HepG2 (cell line): Measurements from ENCODE around the gene CTNNBL1. TPM values are rescaled to one million over a fixed set of nuclear protein-coding genes. Genes with fewer than 3 reads are reported as not detected.

Source experiments
- CHD2 ChIP-seq: IDR thresholded peaks from 2 replicates; pipeline ENCODE4 v1.6.1; 2011; ENCODE audit warnings: low read depth, low read length, improper control_type of control experiment
- EED ChIP-seq: sonication (generic); formaldehyde crosslinking; IDR thresholded peaks from 2 replicates; pipeline ENCODE4 v1.5.0; 2020; ENCODE audit warnings: mild to moderate bottlenecking, missing genetic modification reagents
- FOXP1 ChIP-seq, 2 experiments: fragments of 450-650 bp in 1 of 2; IDR thresholded peaks; 2 replicates each; pipeline ENCODE4 v1.6.1; 2017 to 2018; ENCODE audit warnings: antibody characterized with exemption in 1 of 2
- GATAD2A ChIP-seq: IDR thresholded peaks from 2 replicates; pipeline ENCODE4 v1.6.1; 2016
- KLF9 ChIP-seq: IDR thresholded peaks from 2 replicates; pipeline ENCODE4 v1.6.1; 2016; ENCODE audit warnings: low read depth
- MIER2 ChIP-seq: IDR thresholded peaks from 2 replicates; pipeline ENCODE4 v1.6.1; 2016; ENCODE audit warnings: missing biosample characterization, missing genetic modification reagents
- NBN ChIP-seq: fragments of 450-650 bp; conservative IDR thresholded peaks from 2 replicates; pipeline ENCODE4 v1.6.1; 2017
- PAWR ChIP-seq: sonication (generic); formaldehyde crosslinking; IDR thresholded peaks from 2 replicates; pipeline ENCODE4 v1.4.0; 2020; ENCODE audit warnings: missing genetic modification reagents, mild to moderate bottlenecking, borderline replicate concordance
- PCBP2 ChIP-seq: fragments of 200-400 bp; formaldehyde crosslinking; optimal IDR thresholded peaks from 2 replicates; pipeline ENCODE3; 2018; ENCODE audit warnings: low read length, low read depth; ENCODE audit not compliant: poor library complexity, severe bottlenecking
- PITX1 ChIP-seq: sonication (generic); formaldehyde crosslinking; IDR thresholded peaks from 2 replicates; pipeline ENCODE4 v1.5.1; 2020; ENCODE audit warnings: mild to moderate bottlenecking, missing genetic modification reagents
- SMAD3 ChIP-seq: sonication (generic); formaldehyde crosslinking; IDR thresholded peaks from 2 replicates; pipeline ENCODE4 v1.4.0; 2020; ENCODE audit warnings: missing genetic modification reagents
- SMAD9 ChIP-seq: sonication (generic); formaldehyde crosslinking; IDR thresholded peaks from 2 replicates; pipeline ENCODE4 v1.5.1; 2020; ENCODE audit warnings: mild to moderate bottlenecking, missing genetic modification reagents
- ZFAT ChIP-seq: sonication (generic); formaldehyde crosslinking; conservative IDR thresholded peaks from 2 replicates; pipeline ENCODE4 v1.8.1; 2023; ENCODE audit warnings: missing genetic modification reagents, inconsistent platforms
- ZFP36 ChIP-seq: fragments of 150-350 bp; IDR thresholded peaks from 2 replicates; pipeline ENCODE4 v1.6.1; 2018; ENCODE audit warnings: borderline replicate concordance, low read length, low read depth; ENCODE audit not compliant: partially characterized antibody
- ZFP36L2 ChIP-seq: sonication (generic); formaldehyde crosslinking; IDR thresholded peaks from 2 replicates; pipeline ENCODE4 v1.4.0; 2020; ENCODE audit warnings: missing genetic modification reagents
- ZFP37 ChIP-seq: sonication (generic); formaldehyde crosslinking; IDR thresholded peaks from 2 replicates; pipeline ENCODE4 v1.4.0; 2020; ENCODE audit warnings: missing genetic modification reagents, borderline replicate concordance
- ZFX ChIP-seq: sonication (generic); formaldehyde crosslinking; IDR thresholded peaks from 2 replicates; pipeline ENCODE4 v1.4.0; 2020; ENCODE audit warnings: mild to moderate bottlenecking, low read depth, missing genetic modification reagents, moderate library complexity
- ZMYM2 ChIP-seq: sonication (generic); formaldehyde crosslinking; IDR thresholded peaks from 2 replicates; pipeline ENCODE4 v1.8.0; 2022; ENCODE audit warnings: mild to moderate bottlenecking, missing genetic modification reagents
- ZNF124 ChIP-seq: sonication (generic); formaldehyde crosslinking; IDR thresholded peaks from 2 replicates; pipeline ENCODE4 v1.4.0; 2020; ENCODE audit warnings: missing genetic modification reagents
- ZNF205 ChIP-seq: IDR thresholded peaks from 2 replicates; pipeline ENCODE4 v1.6.1; 2018; ENCODE audit warnings: missing biosample characterization, missing genetic modification reagents
- ZNF343 ChIP-seq: sonication (generic); formaldehyde crosslinking; IDR thresholded peaks from 2 replicates; pipeline ENCODE4 v1.4.0; 2020; ENCODE audit warnings: mild to moderate bottlenecking, missing genetic modification reagents
- ZNF484 ChIP-seq: sonication (generic); formaldehyde crosslinking; IDR thresholded peaks from 2 replicates; pipeline ENCODE4 v1.5.1; 2020; ENCODE audit warnings: mild to moderate bottlenecking, low read depth, missing genetic modification reagents, borderline replicate concordance
- ZNF549 ChIP-seq: sonication (generic); formaldehyde crosslinking; IDR thresholded peaks from 2 replicates; pipeline ENCODE4 v1.5.0; 2020; ENCODE audit warnings: missing genetic modification reagents
- ZNF598 ChIP-seq: sonication (generic); formaldehyde crosslinking; IDR thresholded peaks from 2 replicates; pipeline ENCODE4 v1.5.1; 2020; ENCODE audit warnings: mild to moderate bottlenecking, missing genetic modification reagents, borderline replicate concordance
- ZNF672 ChIP-seq: sonication (generic); formaldehyde crosslinking; IDR thresholded peaks from 2 replicates; pipeline ENCODE4 v1.8.1; 2022; ENCODE audit warnings: missing genetic modification reagents
- ZNF782 ChIP-seq: sonication (generic); formaldehyde crosslinking; IDR thresholded peaks from 2 replicates; pipeline ENCODE4 v1.4.0; 2020; ENCODE audit warnings: missing genetic modification reagents, mild to moderate bottlenecking, borderline replicate concordance
- polyA plus RNA-seq, 8 experiments: library from polyadenylated mRNA; depleted of rRNA in 3 of 8; stranded (reverse) in 7 of 8; unstranded in 1 of 8; fragments of >200 nt; fragmentation: Illumina TruSeq in 4 of 8; extraction: Trizol in 4 of 8; gene quantifications; 2 replicates each; pipeline versions ENCODE4 v1.2.1 to v1.2.3, GENCODE V29; 2011 to 2016; ENCODE audit warnings: low read depth in 4 of 8, missing spikeins in 1 of 8, mixed read lengths in 1 of 8; ENCODE audit not compliant: insufficient read depth in 1 of 8
- total RNA-seq, 5 experiments: library from RNA; depleted of rRNA; stranded (reverse); fragments of >200 nt; fragmentation: Illumina TruSeq; extraction: Trizol; gene quantifications; 2 replicates each; pipeline ENCODE4 v1.2.3, GENCODE V29; 2016; ENCODE audit warnings: low read depth in 1 of 5
- TF ChIP-seq, protein P1 (sequence below): sonication (generic); formaldehyde crosslinking; IDR thresholded peaks from 2 replicates; pipeline ENCODE4 v1.4.0; 2020; ENCODE audit warnings: mild to moderate bottlenecking, missing genetic modification reagents
- TF ChIP-seq, protein P2 (sequence below): sonication (generic); formaldehyde crosslinking; IDR thresholded peaks from 2 replicates; pipeline ENCODE4 v1.4.0; 2020; ENCODE audit warnings: mild to moderate bottlenecking, missing genetic modification reagents
- TF ChIP-seq, protein P3 (sequence below): sonication (generic); formaldehyde crosslinking; IDR thresholded peaks from 2 replicates; pipeline ENCODE4 v1.4.0; 2020; ENCODE audit warnings: missing genetic modification reagents
- TF ChIP-seq, protein P4 (sequence below): conservative IDR thresholded peaks from 2 replicates; pipeline ENCODE4 v1.6.1; 2018; ENCODE audit warnings: missing genetic modification reagents

Gene CTNNBL1
- total and polyA plus RNA-seq, 2 of the 13 experiments (the other 11 are each of a cell fraction or from before 2014, with no cell fraction given): 49.3 to 94.6 TPM

DNA sequence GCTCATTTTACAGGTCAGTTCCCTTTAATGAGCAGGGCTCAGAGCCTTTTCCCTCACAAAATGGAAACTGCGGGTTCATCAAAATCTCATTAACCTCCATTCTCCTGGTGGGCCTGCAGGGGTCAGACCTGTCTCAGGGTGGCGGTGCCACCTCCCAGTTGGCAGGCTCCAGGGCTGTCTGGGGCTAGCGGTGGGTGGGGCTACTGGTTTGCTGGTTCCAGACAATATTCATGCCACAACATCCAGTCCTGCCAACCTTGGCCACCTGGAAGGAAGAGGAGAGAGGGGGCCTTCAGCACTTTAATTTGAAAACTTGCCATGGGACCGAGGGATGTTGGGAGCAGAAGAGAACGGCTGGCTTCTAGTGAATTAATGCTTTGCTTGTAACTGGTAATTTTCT lies 41.9 kb upstream of the CTNNBL1 start (continued):
- no peak for TF ChIP-seq SMAD3 (CRISPR knock-in tag)
- no peak for TF ChIP-seq KLF9 (CRISPR knock-in tag)
- no peak for TF ChIP-seq FOXP1 (IDR thresholded peaks at IDR 0.05)
- no peak for TF ChIP-seq FOXP1 (CRISPR knock-in tag; IDR thresholded peaks at IDR 0.05)
- TF ChIP-seq GATAD2A (CRISPR knock-in tag): no peak
- TF ChIP-seq MIER2: no peak
- TF ChIP-seq PCBP2: no peak
- TF ChIP-seq ZNF598 (CRISPR knock-in tag): 0 out of 2 replicates have a peak, but pooled peaks have one; percentile 27
- TF ChIP-seq PAWR (CRISPR knock-in tag): no peak
- TF ChIP-seq SMAD9 (CRISPR knock-in tag): no peak
- TF ChIP-seq PITX1 (CRISPR knock-in tag): peak; percentile 54; the same call in 1 of the 2 replicates
- TF ChIP-seq ZNF549: no peak
- TF ChIP-seq, protein P1, sequence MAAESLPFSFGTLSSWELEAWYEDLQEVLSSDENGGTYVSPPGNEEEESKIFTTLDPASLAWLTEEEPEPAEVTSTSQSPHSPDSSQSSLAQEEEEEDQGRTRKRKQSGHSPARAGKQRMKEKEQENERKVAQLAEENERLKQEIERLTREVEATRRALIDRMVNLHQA (CRISPR knock-in tag): no peak
- no peak for TF ChIP-seq ZNF782 (CRISPR knock-in tag)
- TF ChIP-seq, protein P2, sequence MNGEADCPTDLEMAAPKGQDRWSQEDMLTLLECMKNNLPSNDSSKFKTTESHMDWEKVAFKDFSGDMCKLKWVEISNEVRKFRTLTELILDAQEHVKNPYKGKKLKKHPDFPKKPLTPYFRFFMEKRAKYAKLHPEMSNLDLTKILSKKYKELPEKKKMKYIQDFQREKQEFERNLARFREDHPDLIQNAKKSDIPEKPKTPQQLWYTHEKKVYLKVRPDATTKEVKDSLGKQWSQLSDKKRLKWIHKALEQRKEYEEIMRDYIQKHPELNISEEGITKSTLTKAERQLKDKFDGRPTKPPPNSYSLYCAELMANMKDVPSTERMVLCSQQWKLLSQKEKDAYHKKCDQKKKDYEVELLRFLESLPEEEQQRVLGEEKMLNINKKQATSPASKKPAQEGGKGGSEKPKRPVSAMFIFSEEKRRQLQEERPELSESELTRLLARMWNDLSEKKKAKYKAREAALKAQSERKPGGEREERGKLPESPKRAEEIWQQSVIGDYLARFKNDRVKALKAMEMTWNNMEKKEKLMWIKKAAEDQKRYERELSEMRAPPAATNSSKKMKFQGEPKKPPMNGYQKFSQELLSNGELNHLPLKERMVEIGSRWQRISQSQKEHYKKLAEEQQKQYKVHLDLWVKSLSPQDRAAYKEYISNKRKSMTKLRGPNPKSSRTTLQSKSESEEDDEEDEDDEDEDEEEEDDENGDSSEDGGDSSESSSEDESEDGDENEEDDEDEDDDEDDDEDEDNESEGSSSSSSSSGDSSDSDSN: no peak
- TF ChIP-seq ZFP36: no peak
- no peak for TF ChIP-seq ZNF484 (CRISPR knock-in tag)
- TF ChIP-seq, protein P3, sequence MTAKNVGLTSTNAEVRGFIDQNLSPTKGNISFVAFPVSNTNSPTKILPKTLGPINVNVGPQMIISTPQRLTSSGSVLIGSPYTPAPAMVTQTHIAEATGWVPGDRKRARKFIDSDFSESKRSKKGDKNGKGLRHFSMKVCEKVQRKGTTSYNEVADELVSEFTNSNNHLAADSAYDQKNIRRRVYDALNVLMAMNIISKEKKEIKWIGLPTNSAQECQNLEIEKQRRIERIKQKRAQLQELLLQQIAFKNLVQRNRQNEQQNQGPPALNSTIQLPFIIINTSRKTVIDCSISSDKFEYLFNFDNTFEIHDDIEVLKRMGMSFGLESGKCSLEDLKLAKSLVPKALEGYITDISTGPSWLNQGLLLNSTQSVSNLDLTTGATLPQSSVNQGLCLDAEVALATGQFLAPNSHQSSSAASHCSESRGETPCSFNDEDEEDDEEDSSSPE (CRISPR knock-in tag): no peak
- TF ChIP-seq ZNF124: no peak
- no peak for TF ChIP-seq ZFP37 (CRISPR knock-in tag)
- 0 out of 2 replicates have a peak, but pooled peaks have one; percentile 29 for TF ChIP-seq ZNF205 (CRISPR knock-in tag)
- no peak for TF ChIP-seq NBN
- no peak for TF ChIP-seq ZNF343 (CRISPR knock-in tag)
- TF ChIP-seq ZFAT: no peak
- no peak for TF ChIP-seq ZFX (CRISPR knock-in tag)
- TF ChIP-seq CHD2: 0 out of 2 replicates have a peak, but pooled peaks have one; percentile 29
- TF ChIP-seq ZNF672: no peak
- TF ChIP-seq ZMYM2 (CRISPR knock-in tag): no peak
- no peak for TF ChIP-seq EED (CRISPR knock-in tag)
- TF ChIP-seq, protein P4, sequence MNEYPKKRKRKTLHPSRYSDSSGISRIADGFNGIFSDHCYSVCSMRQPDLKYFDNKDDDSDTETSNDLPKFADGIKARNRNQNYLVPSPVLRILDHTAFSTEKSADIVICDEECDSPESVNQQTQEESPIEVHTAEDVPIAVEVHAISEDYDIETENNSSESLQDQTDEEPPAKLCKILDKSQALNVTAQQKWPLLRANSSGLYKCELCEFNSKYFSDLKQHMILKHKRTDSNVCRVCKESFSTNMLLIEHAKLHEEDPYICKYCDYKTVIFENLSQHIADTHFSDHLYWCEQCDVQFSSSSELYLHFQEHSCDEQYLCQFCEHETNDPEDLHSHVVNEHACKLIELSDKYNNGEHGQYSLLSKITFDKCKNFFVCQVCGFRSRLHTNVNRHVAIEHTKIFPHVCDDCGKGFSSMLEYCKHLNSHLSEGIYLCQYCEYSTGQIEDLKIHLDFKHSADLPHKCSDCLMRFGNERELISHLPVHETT: no peak
- TF ChIP-seq ZFP36L2 (CRISPR knock-in tag): no peak
